Aorta (tissue), 5 donors: ENCODE measurements around the gene GBE1. TPM values are rescaled to one million over a fixed set of nuclear protein-coding genes. Genes with fewer than 3 reads are reported as not detected.

Experiments
- ATAC-seq: fragments of 200-7000 bp; cut with Tn5 transposase; one replicate; pipeline ENCODE4 v1.9.1; 2022; ENCODE audit warnings: moderate library complexity; ENCODE audit not compliant: low FRiP score
- DNase-seq, 2 donors: peaks; one replicate each; pipeline ENCODE4 v3.0.0-alpha.2; 2020
- H3K27ac ChIP-seq, 2 donors: one replicate each; pipeline ENCODE4 v1.5.1; 2013; ENCODE audit warnings: low read length in 2 of 2, mild to moderate bottlenecking in 2 of 2, moderate library complexity in 2 of 2, control low read depth in 1 of 2, inconsistent platforms in 1 of 2, low read depth in 1 of 2
- H3K27me3 ChIP-seq, 2 donors: one replicate each; pipeline ENCODE4 v1.6.1; 2013; ENCODE audit warnings: control low read depth in 1 of 2, low read length in 1 of 2, mild to moderate bottlenecking in 1 of 2, moderate library complexity in 1 of 2; ENCODE audit not compliant: insufficient read depth in 2 of 2, control insufficient read depth in 1 of 2
- H3K36me3 ChIP-seq, 2 donors: one replicate each; pipeline ENCODE4 v1.6.1; 2013; ENCODE audit warnings: control low read depth in 1 of 2, low read length in 1 of 2, mild to moderate bottlenecking in 1 of 2; ENCODE audit not compliant: insufficient read depth in 2 of 2, control insufficient read depth in 1 of 2
- H3K4me1 ChIP-seq, 2 donors: one replicate each; pipeline ENCODE4 v1.6.1; 2013; ENCODE audit warnings: low read length in 2 of 2, control low read depth in 1 of 2, mild to moderate bottlenecking in 1 of 2, moderate library complexity in 1 of 2; ENCODE audit not compliant: insufficient read depth in 2 of 2, control insufficient read depth in 1 of 2
- H3K4me3 ChIP-seq, 2 donors: one replicate each; pipeline ENCODE4 v1.5.1; 2013; ENCODE audit warnings: low read length in 2 of 2, control low read depth in 1 of 2, mild to moderate bottlenecking in 1 of 2
- H3K9me3 ChIP-seq: one replicate; pipeline ENCODE4 v1.6.1; 2013; ENCODE audit warnings: mild to moderate bottlenecking, low read length; ENCODE audit not compliant: control insufficient read depth
- WGBS, 2 donors: extraction: QIAGEN DNeasy Blood & Tissue Kit; methylation state at CpG; one replicate each; pipeline ENCODE4 v1.1.7; 2013; 5-methylcytosine and 5-hydroxymethylcytosine counted together
- intact Hi-C, 2 donors: fragments of 100-400 bp; cut with DNase I; formaldehyde crosslinking; loops; one replicate each; pipeline versions ENCODE4 v1.14.2 to v1.15.0; 2022
- polyA plus RNA-seq, 2 donors: library from polyadenylated mRNA; stranded (reverse); fragments of 200-250 nt; gene quantifications; one replicate each; pipeline ENCODE4 v1.2.3, GENCODE V29; 2013
- total RNA-seq, 2 donors: library from RNA; stranded (reverse); fragmentation: NEBNext Ultra II Directional; extraction: Animal tissue kit (Norgen Biotek cat#: 25700); gene quantifications; one replicate each; pipeline ENCODE4 v1.2.1, GENCODE V29; 2021
- donor health status: healthy with polysubstance abuse.
- donor health status: Bipolar disorder and iron deficiency.
- donor health status: DM: no; HTN: no; CAD: no.
- donor health status: DM: no; HTN: no; CAD: no.
- donor health status: DM: yes; HTN: yes; CAD: no.

Gene GBE1
- total and polyA plus RNA-seq, 4 donors: 29.3 to 103 (median 58.0) TPM

- peak overlapping the region; percentile 53 to 69 for H3K27ac ChIP-seq
- no peaks in the 10 kb centered on the region for H3K27me3 ChIP-seq
- no peaks in the 10 kb centered on the region for H3K4me1 ChIP-seq
- intact Hi-C loops: no loop called here
- 52 to 55% methylated on average over 7 of the region's 7 CpGs for WGBS, 2 donors
- H3K36me3 ChIP-seq: no peaks in the 10 kb centered on the region
- no peaks in the 10 kb centered on the region for H3K9me3 ChIP-seq
- no peak overlapping the region for H3K4me3 ChIP-seq
- peak; percentile 77 for ATAC-seq
- peak; percentile 74 to 79 for DNase-seq
These were observed 270.7 kb downstream of the GBE1 start for GRCh38 chr3:81490541-81491288.

GRCh38 chr3:81485444-81485865 lies 276.0 kb downstream of the GBE1 start:
- H3K4me1 ChIP-seq: peaks cover 0 to 2% of the 10 kb centered on the region in 2 donors
- H3K27me3 ChIP-seq: no peaks in the 10 kb centered on the region
- intact Hi-C loops: no loop called here
- peak overlapping the region; percentile 74 to 83 for H3K27ac ChIP-seq
- ATAC-seq (peak; percentile 76), DNase-seq (peak in 1 of 2 donors; percentile 50)
- 14 to 16% methylated on average over 5 of the region's 5 CpGs for WGBS, 2 donors
- H3K4me3 ChIP-seq: no peak overlapping the region
- no peaks in the 10 kb centered on the region for H3K9me3 ChIP-seq
- H3K36me3 ChIP-seq: no peaks in the 10 kb centered on the region

- WGBS, 2 donors: 47 to 50% methylated on average over 5 of the region's 5 CpGs
- Histone ChIP-seq H3K36me3 (no peaks in the 10 kb centered on the region), H3K4me3 (no peak overlapping the region), H3K4me1 (peaks cover 0 to 2% of the 10 kb centered on the region in 2 donors), H3K27ac (peak overlapping the region; percentile 68 to 97), H3K9me3 (no peaks in the 10 kb centered on the region), H3K27me3 (no peaks in the 10 kb centered on the region)
- no peak for DNase-seq
- intact Hi-C loops: no loop called here
- no peak for ATAC-seq
These were observed 276.9 kb downstream of the GBE1 start for GRCh38 chr3:81484520-81484919.

- intact Hi-C loops: no loop called here
- DNase-seq (no peak), ATAC-seq (no peak)
- Histone ChIP-seq H3K4me3 (no peak overlapping the region), H3K27ac (no peak overlapping the region), H3K27me3 (no peaks in the 10 kb centered on the region), H3K9me3 (no peaks in the 10 kb centered on the region), H3K4me1 (peaks cover 0 to 2% of the 10 kb centered on the region in 2 donors), H3K36me3 (no peaks in the 10 kb centered on the region)
- 83 to 89% methylated on average over 3 of the region's 3 CpGs for WGBS, 2 donors
These were observed 278.4 kb downstream of the GBE1 start for GRCh38 chr3:81483046-81483445.

- Histone ChIP-seq H3K27me3 (no peaks in the 10 kb centered on the region), H3K27ac (no peak overlapping the region), H3K4me1 (no peaks in the 10 kb centered on the region), H3K4me3 (no peak overlapping the region), H3K9me3 (no peaks in the 10 kb centered on the region), H3K36me3 (no peaks in the 10 kb centered on the region)
- intact Hi-C loops: no loop called here
- no peak for ATAC-seq
- WGBS, 2 donors: 96 to 97% methylated on average over 2 of the region's 2 CpGs
- no peak for DNase-seq
These were observed 283.7 kb downstream of the GBE1 start for GRCh38 chr3:81477740-81478139.

- DNase-seq (no peak), ATAC-seq (no peak)
- Histone ChIP-seq H3K9me3 (no peaks in the 10 kb centered on the region), H3K4me3 (no peak overlapping the region), H3K27ac (no peak overlapping the region), H3K4me1 (peaks cover 0 to 1% of the 10 kb centered on the region in 2 donors), H3K27me3 (no peaks in the 10 kb centered on the region), H3K36me3 (no peaks in the 10 kb centered on the region)
- intact Hi-C loops: no loop called here
- WGBS, 2 donors: 36 to 45% methylated on average over 4 of the region's 4 CpGs
These were observed 284.8 kb downstream of the GBE1 start for GRCh38 chr3:81476692-81477091.

GRCh38 chr3:81472600-81473362 lies 288.7 kb downstream of the GBE1 start:
- 79 to 82% methylated on average over 6 of the region's 6 CpGs for WGBS, 2 donors
- Histone ChIP-seq H3K4me3 (no peak overlapping the region), H3K27me3 (no peaks in the 10 kb centered on the region), H3K9me3 (no peaks in the 10 kb centered on the region), H3K36me3 (no peaks in the 10 kb centered on the region), H3K4me1 (peaks cover 0 to 1% of the 10 kb centered on the region in 2 donors), H3K27ac (no peak overlapping the region)
- intact Hi-C loops: no loop called here
- no peak for ATAC-seq
- no peak for DNase-seq

GRCh38 chr3:81470524-81471278 lies 290.7 kb downstream of the GBE1 start:
- DNase-seq: no peak
- ATAC-seq: no peak
- Histone ChIP-seq H3K27me3 (no peaks in the 10 kb centered on the region), H3K4me3 (no peak overlapping the region), H3K4me1 (peaks cover 0 to 1% of the 10 kb centered on the region in 2 donors), H3K9me3 (no peaks in the 10 kb centered on the region), H3K27ac (no peak overlapping the region), H3K36me3 (no peaks in the 10 kb centered on the region)
- 89% methylated on average over 3 of the region's 3 CpGs for WGBS, 2 donors
- intact Hi-C loops: no loop called here
